ENCODE measurements around the gene NRL. TPM values are rescaled to one million over a fixed set of nuclear protein-coding genes. Genes with fewer than 3 reads are reported as not detected.
"Not testable (repeated sequence)": the region's sequence is repeated elsewhere in the genome, so short reads cannot be mapped to it uniquely, and the experiment has no call there.

NRL gene
- total RNA-seq, 1 donor from 2014 or later, result 1.8 TPM

DNA sequence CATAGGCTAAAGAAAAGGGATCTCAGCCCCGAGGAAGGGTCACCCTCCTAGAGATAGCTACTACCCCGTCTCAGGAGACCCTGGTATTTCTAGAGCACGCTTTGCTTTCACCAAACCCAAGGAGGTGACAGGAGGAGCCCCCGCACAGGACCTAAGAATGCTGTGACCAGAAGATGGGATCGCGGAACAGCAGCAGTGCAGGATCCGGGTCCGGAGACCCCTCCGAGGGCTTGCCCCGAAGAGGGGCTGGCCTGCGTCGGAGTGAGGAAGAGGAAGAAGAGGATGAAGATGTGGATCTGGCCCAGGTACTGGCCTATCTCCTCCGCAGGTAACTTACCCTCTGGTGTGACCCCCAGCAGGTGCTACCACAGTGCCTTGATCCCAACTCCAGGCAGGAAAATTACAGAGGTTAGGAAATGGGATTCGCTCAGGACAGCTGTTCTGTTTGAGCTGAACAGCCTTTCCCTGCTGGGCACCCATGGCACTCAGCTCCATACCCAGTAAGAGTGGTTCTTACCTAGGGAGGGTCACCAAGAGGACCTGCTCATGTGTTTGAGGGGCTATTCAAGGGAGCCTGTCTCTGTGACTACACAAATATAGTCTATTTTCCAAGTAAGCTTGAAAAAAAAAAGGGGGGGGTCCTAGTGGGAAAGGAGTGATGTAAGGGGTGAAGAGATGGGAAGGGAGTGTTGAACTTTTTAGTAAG lies 826 bp upstream of the NRL start:
- H3K9me3 Mint-ChIP-seq, result no peaks in the 10 kb centered on the region
- H3K4me3 Mint-ChIP-seq (ENCODE audit: low read depth), result peak overlapping the region; percentile 98
- no peaks in the 10 kb centered on the region for H3K27me3 Mint-ChIP-seq (ENCODE audit: low read depth)

DNA sequence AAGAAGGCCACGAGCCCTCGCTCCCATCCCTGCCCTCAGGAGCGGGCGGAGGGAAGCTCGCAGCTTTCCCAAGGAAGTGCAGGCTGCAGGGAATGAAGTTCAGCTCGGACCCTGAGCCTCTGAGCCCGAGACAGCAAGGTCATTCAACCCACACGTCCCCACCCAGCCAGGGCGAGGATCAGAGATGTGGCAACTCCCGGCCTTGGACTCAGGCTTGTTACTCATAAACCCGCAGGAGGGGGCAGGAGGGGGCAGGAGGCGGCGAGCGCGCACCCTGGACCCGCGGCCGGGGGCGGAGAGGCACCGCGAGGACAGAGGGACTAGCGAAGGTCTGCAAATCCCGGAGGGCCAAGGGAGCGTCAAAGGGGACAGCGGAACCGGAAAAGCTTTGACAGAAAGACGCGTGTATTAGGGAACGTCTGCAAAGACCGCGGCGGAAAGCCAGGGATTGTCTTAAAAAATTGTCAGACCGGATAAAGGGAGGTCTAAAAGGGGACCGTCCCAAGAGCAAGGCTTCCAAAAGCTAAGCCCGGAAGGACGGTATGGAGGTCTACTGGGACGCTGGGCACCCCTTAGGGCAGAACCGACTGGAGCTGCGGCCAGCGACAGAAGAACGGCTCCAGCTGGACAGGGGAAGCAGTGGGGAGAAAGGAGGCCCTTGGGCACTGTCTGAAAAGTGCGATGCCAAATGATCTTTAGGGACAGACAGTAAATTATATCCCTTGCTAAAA lies 783 bp downstream of the NRL start:
- DNase-seq (ENCODE audit: low spot score), result peak; percentile 78
- Mint-ChIP-seq H3K27ac (peak overlapping the region; percentile 99), H3K27me3 (ENCODE audit: low read depth) (no peaks in the 10 kb centered on the region), H3K36me3 (ENCODE audit: low read depth) (peaks cover 34% of the 10 kb centered on the region), H3K9me3 (no peaks in the 10 kb centered on the region), H3K4me3 (ENCODE audit: low read depth) (peak overlapping the region; percentile 98), H3K4me1 (ENCODE audit: low read depth) (peaks cover 28% of the 10 kb centered on the region)
- intact Hi-C loops (cut with micrococcal nuclease), result loop anchor here (1.0 to 10.0 kb wide), 9 partner anchors 19 to 789 kb away; partner anchors contain the start of genes CARMIL3, EMC9, GMPR2 and IPO4

More for the DNA sequence above, 826 bp upstream of the NRL start:
- Mint-ChIP-seq H3K27ac (peak overlapping the region; percentile 99), H3K4me1 (ENCODE audit: low read depth) (peaks cover 29% of the 10 kb centered on the region), H3K36me3 (ENCODE audit: low read depth) (peaks cover 48% of the 10 kb centered on the region)
- intact Hi-C loops (cut with micrococcal nuclease), result loop anchor here (1.0 to 10.0 kb wide), 4 partner anchors 21 to 791 kb away; partner anchors contain the start of genes CHMP4A, IPO4, PABPN1 and PSME1
- DNase-seq (ENCODE audit: low spot score), result no peak

DNA sequence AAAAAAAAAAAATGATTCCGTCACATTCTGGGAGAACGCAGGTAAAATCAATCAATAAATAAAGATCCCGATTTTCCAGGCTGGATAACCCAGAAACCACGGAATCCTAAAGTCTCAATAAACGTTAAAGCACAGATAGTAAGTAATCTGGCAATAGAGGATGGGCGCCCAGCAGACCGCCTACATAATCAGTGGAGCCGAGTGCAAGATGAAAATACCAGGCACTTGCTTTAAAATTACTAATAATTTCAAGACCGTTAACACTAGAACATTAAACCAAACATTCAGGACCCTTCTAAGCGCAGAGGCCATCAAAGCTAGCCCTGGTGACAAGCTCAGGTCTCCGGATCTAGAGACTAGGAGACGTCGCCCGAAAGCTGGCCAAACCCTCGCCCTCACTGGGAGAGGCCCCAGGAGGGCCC lies 1.4 kb downstream of the NRL start:
- Mint-ChIP-seq H3K27me3 (ENCODE audit: low read depth) (no peaks in the 10 kb centered on the region), H3K27ac (peak overlapping the region; percentile 99), H3K4me3 (ENCODE audit: low read depth) (peak overlapping the region; percentile 98), H3K36me3 (ENCODE audit: low read depth) (peaks cover 29% of the 10 kb centered on the region), H3K4me1 (ENCODE audit: low read depth) (peaks cover 29% of the 10 kb centered on the region), H3K9me3 (no peaks in the 10 kb centered on the region)
- DNase-seq (ENCODE audit: low spot score), result no peak
- intact Hi-C loops (cut with micrococcal nuclease), result loop anchor here (10.0 kb wide), 1 partner anchor 789 kb away; the partner anchor contains the start of gene PABPN1

DNA sequence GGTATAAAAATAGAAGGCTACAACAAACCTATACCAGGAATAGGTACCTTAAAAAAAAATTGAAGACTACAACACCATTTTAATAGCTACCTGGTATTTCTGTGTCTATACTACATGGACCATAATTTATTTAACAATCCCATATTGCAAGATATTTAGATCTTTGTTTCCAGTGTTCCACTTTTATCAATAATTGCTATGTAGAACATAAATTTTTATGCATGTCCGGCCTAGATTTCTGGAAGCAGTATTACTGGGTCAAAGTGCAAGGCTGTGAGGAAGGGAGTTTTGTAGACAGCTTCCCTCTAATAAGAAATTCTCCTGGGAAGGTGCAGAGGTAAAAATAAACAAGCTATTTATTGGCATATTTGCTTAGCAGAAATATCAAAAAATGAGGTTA lies 4.2 kb downstream of the NRL start:
- Mint-ChIP-seq H3K27ac (no peak overlapping the region), H3K4me3 (ENCODE audit: low read depth) (no peak overlapping the region), H3K27me3 (ENCODE audit: low read depth) (no peaks in the 10 kb centered on the region), H3K36me3 (ENCODE audit: low read depth) (peaks cover 4% of the 10 kb centered on the region), H3K4me1 (ENCODE audit: low read depth) (peaks cover 21% of the 10 kb centered on the region), H3K9me3 (no peaks in the 10 kb centered on the region)
- intact Hi-C loops (cut with micrococcal nuclease), result loop anchor here (10.0 kb wide), 1 partner anchor 786 kb away; the partner anchor contains the start of gene PABPN1
- no peak for DNase-seq (ENCODE audit: low spot score)

DNA sequence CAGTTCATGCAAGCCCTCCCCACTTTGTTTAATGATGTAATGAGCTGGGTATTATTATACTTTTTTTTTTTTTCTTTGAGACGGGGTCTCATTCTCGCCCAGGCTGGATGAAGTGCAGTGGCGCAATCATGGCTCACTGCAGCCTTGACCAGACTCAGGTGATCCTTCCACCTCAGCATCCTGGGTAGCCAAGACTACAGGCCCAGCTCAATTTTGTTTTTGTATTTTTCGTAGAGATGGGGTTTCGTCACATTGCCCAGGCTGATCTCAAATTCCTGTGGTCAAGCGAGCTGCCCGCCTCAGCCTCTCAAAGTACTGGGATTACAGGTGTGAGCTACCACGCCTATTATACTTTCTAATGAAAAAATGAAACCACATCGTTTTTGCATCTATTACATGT lies 4.7 kb downstream of the NRL start:
- Mint-ChIP-seq H3K4me3 (ENCODE audit: low read depth) (no peak overlapping the region), H3K36me3 (ENCODE audit: low read depth) (peaks cover 3% of the 10 kb centered on the region), H3K27ac (no peak overlapping the region), H3K9me3 (no peaks in the 10 kb centered on the region), H3K27me3 (ENCODE audit: low read depth) (no peaks in the 10 kb centered on the region), H3K4me1 (ENCODE audit: low read depth) (peaks cover 18% of the 10 kb centered on the region)
- intact Hi-C loops (cut with micrococcal nuclease), result loop anchor here (10.0 kb wide), 1 partner anchor 785 kb away; the partner anchor contains the start of gene PABPN1
- DNase-seq (ENCODE audit: low spot score), result no peak

DNA sequence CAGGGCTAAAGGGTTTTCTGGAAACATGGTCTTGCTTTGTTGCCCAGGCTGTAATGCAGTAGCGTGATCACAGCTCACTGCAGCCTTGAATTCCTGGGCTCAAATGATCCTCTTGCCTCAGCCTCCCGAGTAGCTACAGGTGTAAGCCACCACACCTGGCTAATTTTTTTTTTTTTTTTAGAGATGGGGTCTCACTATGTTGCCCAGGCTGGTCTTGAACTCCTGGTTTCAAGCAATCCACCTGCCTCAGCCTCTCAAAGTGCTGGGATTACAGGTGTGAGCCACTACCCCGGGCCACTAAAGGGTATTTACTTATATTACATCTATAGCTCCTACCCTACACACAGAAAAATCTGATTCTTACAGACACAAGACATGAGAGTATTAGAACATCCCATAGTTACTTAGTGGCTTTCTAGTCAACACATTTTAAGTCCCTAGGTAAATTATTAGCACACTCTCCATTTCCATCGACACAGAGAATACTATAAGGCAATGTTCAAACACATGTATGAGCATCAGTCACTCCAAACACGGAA lies 6.3 kb downstream of the NRL start:
- H3K4me1 Mint-ChIP-seq (ENCODE audit: low read depth), result peaks cover 18% of the 10 kb centered on the region
- no peak overlapping the region for H3K4me3 Mint-ChIP-seq (ENCODE audit: low read depth)

DNA sequence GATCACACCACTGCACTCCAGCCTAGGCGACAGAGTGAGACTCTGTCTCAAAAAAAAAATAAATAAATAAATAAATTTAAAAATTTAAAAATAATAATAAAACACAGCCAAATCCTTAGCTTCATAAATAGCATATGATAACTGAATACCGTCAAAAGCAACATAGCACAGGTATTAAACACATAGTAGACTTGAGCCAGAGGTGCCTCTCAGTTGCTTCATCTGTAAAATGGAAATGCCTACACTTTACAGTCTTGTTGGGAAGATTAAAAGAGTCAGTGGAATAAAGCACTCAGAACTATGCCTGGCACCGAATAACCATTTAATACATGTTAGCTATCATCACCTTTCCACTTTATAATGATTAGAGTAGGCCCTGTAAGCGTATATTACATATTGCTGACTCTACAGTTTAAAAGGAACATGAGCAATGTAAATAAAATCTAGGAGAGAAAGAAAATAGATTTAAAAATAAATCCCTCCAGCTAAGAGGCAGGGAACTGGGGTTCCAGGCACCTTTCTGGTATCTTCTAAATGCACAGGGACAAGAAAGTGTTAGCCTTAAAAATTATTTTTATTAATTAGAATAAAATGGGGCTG lies 8.0 kb downstream of the NRL start:
- peaks cover 17% of the 10 kb centered on the region for H3K4me1 Mint-ChIP-seq (ENCODE audit: low read depth)
- DNase-seq (ENCODE audit: low spot score), result no peak
- H3K9me3 Mint-ChIP-seq, result peaks cover 3% of the 10 kb centered on the region
- intact Hi-C loops (cut with micrococcal nuclease), result no loop called here
- no peak overlapping the region for H3K27ac Mint-ChIP-seq
- H3K36me3 Mint-ChIP-seq (ENCODE audit: low read depth), result peaks cover 31% of the 10 kb centered on the region
- no peaks in the 10 kb centered on the region for H3K27me3 Mint-ChIP-seq (ENCODE audit: low read depth)
- H3K4me3 Mint-ChIP-seq (ENCODE audit: low read depth), result no peak overlapping the region

More for the DNA sequence above, 6.3 kb downstream of the NRL start:
- Mint-ChIP-seq H3K9me3 (peaks cover 3% of the 10 kb centered on the region), H3K27ac (peak overlapping the region; percentile 93), H3K27me3 (ENCODE audit: low read depth) (no peaks in the 10 kb centered on the region), H3K36me3 (ENCODE audit: low read depth) (peaks cover 18% of the 10 kb centered on the region)
- DNase-seq (ENCODE audit: low spot score), result no peak
- intact Hi-C loops (cut with micrococcal nuclease), result loop anchor here (1.0 kb wide), 2 partner anchors 13 to 94 kb away; no protein-coding TSS in a partner anchor

DNA sequence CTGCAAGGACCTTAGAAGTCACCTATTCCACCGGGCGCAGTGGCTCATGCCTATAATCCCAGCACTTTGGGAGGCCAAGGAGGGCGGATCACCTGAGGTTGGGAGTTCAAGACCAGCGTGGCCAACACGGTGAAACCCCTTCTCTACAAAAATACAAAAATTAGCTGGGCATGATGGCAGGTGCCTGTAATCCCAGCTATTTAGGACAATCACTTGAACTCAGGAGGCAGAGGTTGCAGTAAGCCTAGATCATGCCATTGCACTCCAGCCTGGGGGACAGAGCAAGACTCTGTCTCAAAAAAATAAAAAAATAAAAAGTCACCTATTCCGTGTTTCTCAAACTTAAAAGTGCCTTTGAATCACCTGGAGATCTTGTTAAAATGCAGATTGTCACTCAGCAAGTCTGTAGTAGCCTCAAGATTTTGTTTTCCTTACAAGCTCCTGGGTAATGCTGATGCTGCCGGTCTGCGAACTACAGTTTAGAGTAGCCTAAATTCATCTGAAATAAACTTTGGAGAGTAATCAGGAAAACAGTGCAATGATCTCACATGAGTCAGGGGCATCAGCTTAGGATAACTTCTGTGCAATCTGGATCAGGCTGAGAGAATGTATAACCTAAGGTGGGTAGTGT lies 9.0 kb downstream of the NRL start:
- DNase-seq (ENCODE audit: low spot score); H3K9me3 Mint-ChIP-seq; H3K4me3 Mint-ChIP-seq (ENCODE audit: low read depth); intact Hi-C loops (cut with micrococcal nuclease); H3K27me3 Mint-ChIP-seq (ENCODE audit: low read depth): not testable (repeated sequence)
- peak overlapping the region; percentile 29 for H3K27ac Mint-ChIP-seq
- H3K4me1 Mint-ChIP-seq (ENCODE audit: low read depth), result peaks cover 16% of the 10 kb centered on the region
- peaks cover 40% of the 10 kb centered on the region for H3K36me3 Mint-ChIP-seq (ENCODE audit: low read depth)

DNA sequence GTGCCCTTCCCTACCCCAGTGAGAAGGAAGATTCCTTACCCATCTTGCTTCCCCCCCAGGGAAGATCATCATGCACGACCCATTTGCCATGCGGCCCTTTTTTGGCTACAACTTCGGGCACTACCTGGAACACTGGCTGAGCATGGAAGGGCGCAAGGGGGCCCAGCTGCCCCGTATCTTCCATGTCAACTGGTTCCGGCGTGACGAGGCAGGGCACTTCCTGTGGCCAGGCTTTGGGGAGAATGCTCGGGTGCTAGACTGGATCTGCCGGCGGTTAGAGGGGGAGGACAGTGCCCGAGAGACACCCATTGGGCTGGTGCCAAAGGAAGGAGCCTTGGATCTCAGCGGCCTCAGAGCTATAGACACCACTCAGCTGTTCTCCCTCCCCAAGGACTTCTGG lies 11.3 kb downstream of the NRL start:
- peaks cover 55% of the 10 kb centered on the region for H3K36me3 Mint-ChIP-seq (ENCODE audit: low read depth)
- intact Hi-C loops (cut with micrococcal nuclease), result no loop called here

DNA sequence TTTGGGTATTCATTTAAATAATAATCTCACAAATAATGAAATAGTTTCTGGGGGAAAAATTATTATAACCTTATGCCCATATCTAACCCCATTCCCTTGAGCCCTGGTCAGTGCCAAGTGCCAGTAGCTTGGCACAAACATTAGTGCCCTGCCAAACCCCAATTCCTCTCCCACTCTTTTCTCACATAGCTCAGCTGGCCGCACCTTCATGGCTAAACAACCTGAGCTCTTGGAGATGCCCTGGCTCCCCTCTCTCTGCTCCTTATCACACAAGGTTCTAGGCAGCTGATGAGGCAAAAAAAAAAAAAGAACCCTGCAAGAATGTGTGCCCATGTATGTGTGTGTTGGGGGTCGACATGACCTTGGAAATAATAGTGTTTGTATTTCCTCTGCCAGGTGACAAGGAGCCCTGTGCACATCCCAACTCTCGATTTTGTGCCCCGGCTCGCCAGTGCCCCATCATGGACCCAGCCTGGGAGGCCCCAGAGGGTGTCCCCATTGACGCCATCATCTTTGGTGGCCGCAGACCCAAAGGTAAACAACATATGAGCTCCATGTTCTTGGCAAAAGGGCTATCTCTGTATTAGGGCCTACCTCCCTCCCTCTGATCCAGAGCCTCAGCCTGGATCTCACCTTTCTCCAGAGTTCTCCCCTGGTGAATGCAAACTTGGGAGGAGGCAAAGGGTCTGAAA lies 12.2 kb downstream of the NRL start:
- no peaks in the 10 kb centered on the region for H3K27me3 Mint-ChIP-seq (ENCODE audit: low read depth)
- no peak for DNase-seq (ENCODE audit: low spot score)
- H3K36me3 Mint-ChIP-seq (ENCODE audit: low read depth), result peaks cover 55% of the 10 kb centered on the region
- intact Hi-C loops (cut with micrococcal nuclease), result no loop called here
- H3K9me3 Mint-ChIP-seq, result peaks cover 3% of the 10 kb centered on the region
- H3K27ac Mint-ChIP-seq, result no peak overlapping the region
- H3K4me1 Mint-ChIP-seq (ENCODE audit: low read depth), result peaks cover 9% of the 10 kb centered on the region
- no peak overlapping the region for H3K4me3 Mint-ChIP-seq (ENCODE audit: low read depth)

More for the DNA sequence above, 11.3 kb downstream of the NRL start:
- Mint-ChIP-seq H3K4me1 (ENCODE audit: low read depth) (peaks cover 10% of the 10 kb centered on the region), H3K9me3 (peaks cover 3% of the 10 kb centered on the region), H3K27ac (no peak overlapping the region), H3K4me3 (ENCODE audit: low read depth) (no peak overlapping the region), H3K27me3 (ENCODE audit: low read depth) (no peaks in the 10 kb centered on the region)
- DNase-seq (ENCODE audit: low spot score), result no peak

DNA sequence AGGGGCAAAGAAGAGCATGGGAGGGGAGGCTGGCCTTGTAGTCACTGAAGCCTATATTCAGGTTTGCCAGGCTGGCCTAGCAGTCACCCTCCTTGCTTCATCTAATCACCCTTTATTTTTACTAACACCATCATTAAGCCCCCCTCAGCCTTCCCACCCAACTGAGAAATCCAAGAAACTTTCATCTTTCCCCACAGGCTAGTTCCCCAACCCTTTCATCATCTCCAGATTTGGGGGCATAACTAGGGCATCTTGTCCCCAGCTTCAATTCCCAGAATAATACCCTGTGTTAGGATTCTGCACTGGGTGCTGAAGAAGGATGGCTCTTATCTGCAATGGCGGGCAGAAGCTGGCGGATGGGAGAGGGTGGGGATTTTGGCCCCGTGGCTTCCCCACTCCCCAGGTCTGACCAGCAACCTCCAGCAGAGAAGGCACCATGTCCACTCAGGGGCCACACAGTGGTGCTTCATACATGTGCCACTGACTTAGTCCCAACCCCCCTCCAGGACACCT lies 13.7 kb downstream of the NRL start:
- H3K9me3 Mint-ChIP-seq, result peaks cover 3% of the 10 kb centered on the region
- H3K36me3 Mint-ChIP-seq (ENCODE audit: low read depth), result peaks cover 64% of the 10 kb centered on the region
- H3K4me3 Mint-ChIP-seq (ENCODE audit: low read depth), result no peak overlapping the region
- peaks cover 12% of the 10 kb centered on the region for H3K4me1 Mint-ChIP-seq (ENCODE audit: low read depth)
- no peak for DNase-seq (ENCODE audit: low spot score)
- no peaks in the 10 kb centered on the region for H3K27me3 Mint-ChIP-seq (ENCODE audit: low read depth)
- no peak overlapping the region for H3K27ac Mint-ChIP-seq
- intact Hi-C loops (cut with micrococcal nuclease), result no loop called here

Measured in activated T-helper 2 cell treated with anti-CD3 and anti-CD28 coated beads, Interferon-gamma antibody, Interleukin-2, Interleukin-4, amounts not matched to agents 10 μg/mL and 5 μg/mL and 100 μg/mL, durations not matched to agents 14 hours and 24 hours and 36 hours (primary cell).